HEK293 (cell line): ENCODE data around the gene TTC23.

Experiments
- IKZF3 ChIP-seq: fragments of 450-650 bp; IDR thresholded peaks from 2 replicates; pipeline ENCODE4 v1.5.0; 2018; ENCODE audit warnings: missing biosample characterization, mild to moderate bottlenecking, missing genetic modification characterization, moderate library complexity
- KLF1 ChIP-seq: fragments of 450-650 bp; formaldehyde crosslinking; IDR thresholded peaks from 2 replicates; pipeline ENCODE4 v1.5.1; 2016; ENCODE audit warnings: missing biosample characterization, missing genetic modification characterization
- KLF8 ChIP-seq: fragments of 450-650 bp; formaldehyde crosslinking; IDR thresholded peaks from 2 replicates; pipeline ENCODE4 v1.5.1; 2016; ENCODE audit warnings: missing biosample characterization, missing genetic modification characterization
- KLF9 ChIP-seq: fragments of 450-650 bp; formaldehyde crosslinking; IDR thresholded peaks from 2 replicates; pipeline ENCODE4 v1.5.1; 2016; ENCODE audit warnings: missing biosample characterization, missing genetic modification characterization, low read depth
- PATZ1 ChIP-seq: fragments of 450-650 bp; formaldehyde crosslinking; IDR thresholded peaks from 2 replicates; pipeline ENCODE4 v1.5.1; 2016; ENCODE audit warnings: missing biosample characterization, missing genetic modification characterization
- SCRT2 ChIP-seq: fragments of 450-650 bp; formaldehyde crosslinking; IDR thresholded peaks from 2 replicates; pipeline ENCODE4 v1.5.1; 2016; ENCODE audit warnings: missing biosample characterization, missing genetic modification characterization
- ZBTB20 ChIP-seq: fragments of 450-650 bp; formaldehyde crosslinking; IDR thresholded peaks from 2 replicates; pipeline ENCODE4 v1.5.1; 2016; ENCODE audit warnings: missing biosample characterization, missing genetic modification characterization
- ZBTB6 ChIP-seq: fragments of 450-650 bp; formaldehyde crosslinking; IDR thresholded peaks from 2 replicates; pipeline ENCODE4 v1.5.1; 2017; ENCODE audit warnings: missing biosample characterization, missing genetic modification characterization
- ZFP37 ChIP-seq: fragments of 450-650 bp; formaldehyde crosslinking; IDR thresholded peaks from 2 replicates; pipeline ENCODE4 v1.5.1; 2016; ENCODE audit warnings: missing biosample characterization, missing genetic modification characterization
- ZFP69B ChIP-seq: fragments of 450-650 bp; formaldehyde crosslinking; IDR thresholded peaks from 2 replicates; pipeline ENCODE4 v1.5.1; 2016; ENCODE audit warnings: missing biosample characterization, missing genetic modification characterization
- ZNF133 ChIP-seq: fragments of 450-650 bp; formaldehyde crosslinking; IDR thresholded peaks from 2 replicates; pipeline ENCODE4 v1.5.1; 2016; ENCODE audit warnings: missing biosample characterization, missing genetic modification characterization
- ZNF175 ChIP-seq: fragments of 450-650 bp; formaldehyde crosslinking; IDR thresholded peaks from 2 replicates; pipeline ENCODE4 v1.5.1; 2016; ENCODE audit warnings: missing biosample characterization, missing genetic modification characterization
- ZNF184 ChIP-seq: fragments of 450-650 bp; IDR thresholded peaks from 2 replicates; pipeline ENCODE4 v1.5.1; 2018; ENCODE audit warnings: missing biosample characterization, mild to moderate bottlenecking, missing genetic modification characterization
- ZNF221 ChIP-seq: fragments of 450-650 bp; formaldehyde crosslinking; IDR thresholded peaks from 2 replicates; pipeline ENCODE4 v1.5.1; 2017; ENCODE audit warnings: missing biosample characterization, missing genetic modification characterization, borderline replicate concordance
- ZNF223 ChIP-seq: fragments of 450-650 bp; formaldehyde crosslinking; IDR thresholded peaks from 2 replicates; pipeline ENCODE4 v1.5.1; 2016; ENCODE audit warnings: missing biosample characterization, missing genetic modification characterization
- ZNF24 ChIP-seq: fragments of 450-650 bp; formaldehyde crosslinking; IDR thresholded peaks from 2 replicates; pipeline ENCODE4 v1.5.1; 2016; ENCODE audit warnings: missing biosample characterization, missing genetic modification characterization
- ZNF280D ChIP-seq: fragments of 450-650 bp; formaldehyde crosslinking; IDR thresholded peaks from 2 replicates; pipeline ENCODE4 v1.5.1; 2016; ENCODE audit warnings: missing biosample characterization, missing genetic modification characterization
- ZNF354C ChIP-seq: fragments of 450-650 bp; formaldehyde crosslinking; IDR thresholded peaks from 2 replicates; pipeline ENCODE4 v1.5.1; 2016; ENCODE audit warnings: missing biosample characterization, missing genetic modification characterization, low read depth, borderline replicate concordance
- ZNF423 ChIP-seq: fragments of 450-650 bp; formaldehyde crosslinking; IDR thresholded peaks from 2 replicates; pipeline ENCODE4 v1.5.1; 2016; ENCODE audit warnings: missing biosample characterization, missing genetic modification characterization
- ZNF501 ChIP-seq: fragments of 450-650 bp; formaldehyde crosslinking; IDR thresholded peaks from 2 replicates; pipeline ENCODE4 v1.5.1; 2016; ENCODE audit warnings: missing biosample characterization, missing genetic modification characterization
- ZNF561 ChIP-seq: fragments of 450-650 bp; IDR thresholded peaks from 2 replicates; pipeline ENCODE4 v1.5.1; 2018; ENCODE audit warnings: missing biosample characterization, missing genetic modification characterization, borderline replicate concordance
- ZNF580 ChIP-seq: fragments of 450-650 bp; formaldehyde crosslinking; IDR thresholded peaks from 2 replicates; pipeline ENCODE4 v1.5.1; 2016; ENCODE audit warnings: missing biosample characterization, missing genetic modification characterization
- ZNF600 ChIP-seq: fragments of 450-650 bp; formaldehyde crosslinking; IDR thresholded peaks from 2 replicates; pipeline ENCODE4 v1.5.1; 2016; ENCODE audit warnings: missing biosample characterization, missing genetic modification characterization
- ZNF660 ChIP-seq: fragments of 450-650 bp; IDR thresholded peaks from 2 replicates; pipeline ENCODE4 v1.5.1; 2018; ENCODE audit warnings: missing biosample characterization, mild to moderate bottlenecking, missing genetic modification characterization
- ZNF792 ChIP-seq: fragments of 450-650 bp; formaldehyde crosslinking; IDR thresholded peaks from 2 replicates; pipeline ENCODE4 v1.5.1; 2016; ENCODE audit warnings: missing biosample characterization, missing genetic modification characterization
- TF ChIP-seq, protein P1 (sequence below): fragments of 450-650 bp; formaldehyde crosslinking; IDR thresholded peaks from 2 replicates; pipeline ENCODE4 v1.5.1; 2016; ENCODE audit warnings: missing biosample characterization, missing genetic modification characterization
- TF ChIP-seq, protein P2 (sequence below): fragments of 450-650 bp; formaldehyde crosslinking; IDR thresholded peaks from 2 replicates; pipeline ENCODE4 v1.5.1; 2016; ENCODE audit warnings: missing biosample characterization, missing genetic modification characterization

Gene TTC23

GRCh38 chr15:99250857-99251841 is 1.8 kb upstream of the TTC23 start, which contains the start of gene LRRC28 (continued):
- TF ChIP-seq ZNF423 (0 out of 2 replicates have a peak, but pooled peaks have one; percentile 28), ZFP69B (0 out of 2 replicates have a peak, but pooled peaks have one; percentile 48), ZNF561 (tag by site-specific recombination) (peak; percentile 52; the same call in 1 of the 2 replicates), KLF9 (tag by site-specific recombination) (0 out of 2 replicates have a peak, but pooled peaks have one; percentile 39), ZNF280D (tag by site-specific recombination) (no peak), KLF8 (tag by site-specific recombination) (peak; percentile 77; the same call in 1 of the 2 replicates), KLF1 (peak; percentile 41; the same call in 1 of the 2 replicates), ZNF24 (tag by site-specific recombination) (peak; percentile 94), ZNF184 (tag by site-specific recombination) (0 out of 2 replicates have a peak, but pooled peaks have one; percentile 8), ZNF175 (tag by site-specific recombination) (no peak), ZNF600 (tag by site-specific recombination) (peak; percentile 81), ZNF501 (tag by site-specific recombination) (peak; percentile 63), ZBTB20 (tag by site-specific recombination) (peak; percentile 57), IKZF3 (peak; percentile 78), ZNF580 (peak; percentile 6; the same call in 1 of the 2 replicates), ZNF354C (tag by site-specific recombination) (no peak), ZNF223 (tag by site-specific recombination) (no peak), ZNF221 (tag by site-specific recombination) (no peak), ZNF792 (tag by site-specific recombination) (0 out of 2 replicates have a peak, but pooled peaks have one; percentile 15), ZNF133 (tag by site-specific recombination) (no peak), SCRT2 (tag by site-specific recombination) (peak; percentile 40; the same call in 1 of the 2 replicates), ZBTB6 (tag by site-specific recombination) (peak; percentile 90), ZFP37 (tag by site-specific recombination) (peak; percentile 55), PATZ1 (tag by site-specific recombination) (peak; percentile 80), ZNF660 (tag by site-specific recombination) (peak; percentile 73)
- TF ChIP-seq, protein P1, sequence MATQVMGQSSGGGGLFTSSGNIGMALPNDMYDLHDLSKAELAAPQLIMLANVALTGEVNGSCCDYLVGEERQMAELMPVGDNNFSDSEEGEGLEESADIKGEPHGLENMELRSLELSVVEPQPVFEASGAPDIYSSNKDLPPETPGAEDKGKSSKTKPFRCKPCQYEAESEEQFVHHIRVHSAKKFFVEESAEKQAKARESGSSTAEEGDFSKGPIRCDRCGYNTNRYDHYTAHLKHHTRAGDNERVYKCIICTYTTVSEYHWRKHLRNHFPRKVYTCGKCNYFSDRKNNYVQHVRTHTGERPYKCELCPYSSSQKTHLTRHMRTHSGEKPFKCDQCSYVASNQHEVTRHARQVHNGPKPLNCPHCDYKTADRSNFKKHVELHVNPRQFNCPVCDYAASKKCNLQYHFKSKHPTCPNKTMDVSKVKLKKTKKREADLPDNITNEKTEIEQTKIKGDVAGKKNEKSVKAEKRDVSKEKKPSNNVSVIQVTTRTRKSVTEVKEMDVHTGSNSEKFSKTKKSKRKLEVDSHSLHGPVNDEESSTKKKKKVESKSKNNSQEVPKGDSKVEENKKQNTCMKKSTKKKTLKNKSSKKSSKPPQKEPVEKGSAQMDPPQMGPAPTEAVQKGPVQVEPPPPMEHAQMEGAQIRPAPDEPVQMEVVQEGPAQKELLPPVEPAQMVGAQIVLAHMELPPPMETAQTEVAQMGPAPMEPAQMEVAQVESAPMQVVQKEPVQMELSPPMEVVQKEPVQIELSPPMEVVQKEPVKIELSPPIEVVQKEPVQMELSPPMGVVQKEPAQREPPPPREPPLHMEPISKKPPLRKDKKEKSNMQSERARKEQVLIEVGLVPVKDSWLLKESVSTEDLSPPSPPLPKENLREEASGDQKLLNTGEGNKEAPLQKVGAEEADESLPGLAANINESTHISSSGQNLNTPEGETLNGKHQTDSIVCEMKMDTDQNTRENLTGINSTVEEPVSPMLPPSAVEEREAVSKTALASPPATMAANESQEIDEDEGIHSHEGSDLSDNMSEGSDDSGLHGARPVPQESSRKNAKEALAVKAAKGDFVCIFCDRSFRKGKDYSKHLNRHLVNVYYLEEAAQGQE (tag by site-specific recombination): 0 out of 2 replicates have a peak, but pooled peaks have one; percentile 36
- TF ChIP-seq, protein P2, sequence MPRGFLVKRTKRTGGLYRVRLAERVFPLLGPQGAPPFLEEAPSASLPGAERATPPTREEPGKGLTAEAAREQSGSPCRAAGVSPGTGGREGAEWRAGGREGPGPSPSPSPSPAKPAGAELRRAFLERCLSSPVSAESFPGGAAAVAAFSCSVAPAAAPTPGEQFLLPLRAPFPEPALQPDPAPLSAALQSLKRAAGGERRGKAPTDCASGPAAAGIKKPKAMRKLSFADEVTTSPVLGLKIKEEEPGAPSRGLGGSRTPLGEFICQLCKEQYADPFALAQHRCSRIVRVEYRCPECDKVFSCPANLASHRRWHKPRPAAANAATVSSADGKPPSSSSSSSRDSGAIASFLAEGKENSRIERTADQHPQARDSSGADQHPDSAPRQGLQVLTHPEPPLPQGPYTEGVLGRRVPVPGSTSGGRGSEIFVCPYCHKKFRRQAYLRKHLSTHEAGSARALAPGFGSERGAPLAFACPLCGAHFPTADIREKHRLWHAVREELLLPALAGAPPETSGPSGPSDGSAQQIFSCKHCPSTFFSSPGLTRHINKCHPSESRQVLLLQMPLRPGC (tag by site-specific recombination): peak; percentile 56; the same call in 1 of the 2 replicates
